Neural progenitor cell (in vitro differentiated cells): ENCODE data around the gene GTF3C6. TPM values are rescaled to one million over a fixed set of nuclear protein-coding genes. Genes with fewer than 3 reads are reported as not detected.
A peak's percentile ranks its signal among the peaks of the same experiment; 100 is the strongest.
"Not testable (repeated sequence)": the region's sequence is repeated elsewhere in the genome, so short reads cannot be mapped to it uniquely, and the experiment has no call there.

Experiments
- DNase-seq: peaks from one replicate; pipeline ENCODE4 v3.0.0-alpha.2; 2016; ENCODE audit warnings: low spot score
- H2AFZ ChIP-seq: fragments of 200-600 bp; sonication (generic); replicated peaks from 2 replicates; pipeline ENCODE4 v1.6.1; 2016; ENCODE audit warnings: antibody characterized with exemption
- H3F3A ChIP-seq: fragments of 200-600 bp; sonication (generic); 2 replicates; pipeline ENCODE4 v1.6.1; 2016; ENCODE audit warnings: antibody characterized with exemption, low read depth
- H3K27ac ChIP-seq: fragments of 200-600 bp; sonication (generic); 2 replicates; pipeline ENCODE4 v1.5.1; 2016; ENCODE audit warnings: mild to moderate bottlenecking
- H3K27me3 ChIP-seq: fragments of 200-600 bp; sonication (generic); 2 replicates; pipeline ENCODE4 v1.6.1; 2016; ENCODE audit warnings: mild to moderate bottlenecking, moderate library complexity
- H3K36me3 ChIP-seq: fragments of 200-600 bp; sonication (generic); 2 replicates; pipeline ENCODE4 v1.5.1; 2016
- H3K4me1 ChIP-seq: fragments of 200-600 bp; sonication (generic); 2 replicates; pipeline ENCODE4 v1.6.1; 2016; ENCODE audit warnings: mixed run types
- H3K4me2 ChIP-seq: fragments of 200-600 bp; sonication (generic); 2 replicates; pipeline ENCODE4 v1.6.1; 2016
- H3K4me3 ChIP-seq: fragments of 200-600 bp; sonication (generic); 2 replicates; pipeline ENCODE4 v1.5.1; 2016
- H3K79me2 ChIP-seq: fragments of 200-600 bp; sonication (generic); 2 replicates; pipeline ENCODE4 v1.6.1; 2016; ENCODE audit warnings: low read depth
- H3K9ac ChIP-seq: fragments of 200-600 bp; sonication (generic); 2 replicates; pipeline ENCODE4 v1.6.1; 2016
- H3K9me3 ChIP-seq: fragments of 200-600 bp; sonication (generic); 2 replicates; pipeline ENCODE4 v1.5.1; 2016; ENCODE audit warnings: low read depth
- H4K20me1 ChIP-seq: fragments of 200-600 bp; sonication (generic); 2 replicates; pipeline ENCODE4 v1.6.1; 2016; ENCODE audit warnings: low read depth
- H3K27ac Mint-ChIP-seq: 3 replicates; pipeline ENCODE4 v1.8.0; 2021; ENCODE audit warnings: mixed read lengths
- H3K27me3 Mint-ChIP-seq: 2 replicates; pipeline ENCODE4 v1.8.0; 2022; ENCODE audit warnings: low read depth, mild to moderate bottlenecking, inconsistent platforms, moderate library complexity, mixed read lengths; ENCODE audit not compliant: insufficient read depth
- H3K36me3 Mint-ChIP-seq: 3 replicates; pipeline ENCODE4 v1.8.0; 2021; ENCODE audit warnings: mixed read lengths
- H3K4me1 Mint-ChIP-seq: 3 replicates; pipeline ENCODE4 v1.8.0; 2021; ENCODE audit warnings: mixed read lengths
- H3K4me3 Mint-ChIP-seq: 3 replicates; pipeline ENCODE4 v1.8.0; 2021; ENCODE audit warnings: mild to moderate bottlenecking, moderate library complexity, mixed read lengths
- H3K9me3 Mint-ChIP-seq: 3 replicates; pipeline ENCODE4 v1.8.0; 2020; ENCODE audit warnings: mixed read lengths
- EZH2 ChIP-seq: fragments of 200-600 bp; sonication (generic); IDR thresholded peaks from 2 replicates; pipeline ENCODE4 v1.6.1; 2017; ENCODE audit warnings: antibody characterized with exemption, mild to moderate bottlenecking, moderate library complexity
- EZH2phosphoT487 ChIP-seq: fragments of 200-600 bp; sonication (generic); IDR thresholded peaks from 2 replicates; pipeline ENCODE4 v1.6.1; 2017; ENCODE audit warnings: antibody characterized with exemption
- total RNA-seq: library from RNA; depleted of rRNA; stranded (reverse); fragments of >200 nt; gene quantifications from 2 replicates; pipeline ENCODE4 v1.2.3, GENCODE V29; 2015; ENCODE audit warnings: low replicate concordance
- TF ChIP-seq, protein P1 (sequence below): fragments of 200-600 bp; sonication (generic); IDR thresholded peaks from 2 replicates; pipeline ENCODE4 v1.5.1; 2017; ENCODE audit warnings: antibody characterized with exemption, mild to moderate bottlenecking

Gene GTF3C6
- total RNA-seq, 1 donor from 2014 or later, result 105 TPM

DNA sequence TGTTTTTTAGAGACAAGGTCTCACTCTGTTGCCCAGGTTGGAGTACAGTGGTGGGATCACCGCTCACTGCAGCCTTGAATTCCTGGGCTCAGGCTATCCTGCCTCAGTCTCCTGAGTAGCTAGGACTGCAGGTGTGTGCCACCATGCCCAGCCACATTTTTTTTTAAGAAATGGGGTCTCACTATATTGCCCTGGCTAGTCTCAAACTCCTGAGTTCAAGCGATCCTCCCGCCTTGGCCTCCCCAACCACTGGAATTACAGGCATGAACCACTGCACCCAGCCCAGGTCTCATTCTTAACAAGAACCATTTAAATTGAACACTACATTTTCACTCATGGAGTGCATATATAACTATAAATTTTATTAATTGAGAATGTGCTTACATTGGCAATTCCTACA lies 43.8 kb downstream of the GTF3C6 start:
- peak overlapping the region; percentile 53 for H3K27ac Mint-ChIP-seq
- H3K9me3 ChIP-seq, result no peaks in the 10 kb centered on the region
- H3K36me3 ChIP-seq, result peaks cover 4% of the 10 kb centered on the region
- no peak overlapping the region for H3K4me3 Mint-ChIP-seq
- TF ChIP-seq, protein P1, sequence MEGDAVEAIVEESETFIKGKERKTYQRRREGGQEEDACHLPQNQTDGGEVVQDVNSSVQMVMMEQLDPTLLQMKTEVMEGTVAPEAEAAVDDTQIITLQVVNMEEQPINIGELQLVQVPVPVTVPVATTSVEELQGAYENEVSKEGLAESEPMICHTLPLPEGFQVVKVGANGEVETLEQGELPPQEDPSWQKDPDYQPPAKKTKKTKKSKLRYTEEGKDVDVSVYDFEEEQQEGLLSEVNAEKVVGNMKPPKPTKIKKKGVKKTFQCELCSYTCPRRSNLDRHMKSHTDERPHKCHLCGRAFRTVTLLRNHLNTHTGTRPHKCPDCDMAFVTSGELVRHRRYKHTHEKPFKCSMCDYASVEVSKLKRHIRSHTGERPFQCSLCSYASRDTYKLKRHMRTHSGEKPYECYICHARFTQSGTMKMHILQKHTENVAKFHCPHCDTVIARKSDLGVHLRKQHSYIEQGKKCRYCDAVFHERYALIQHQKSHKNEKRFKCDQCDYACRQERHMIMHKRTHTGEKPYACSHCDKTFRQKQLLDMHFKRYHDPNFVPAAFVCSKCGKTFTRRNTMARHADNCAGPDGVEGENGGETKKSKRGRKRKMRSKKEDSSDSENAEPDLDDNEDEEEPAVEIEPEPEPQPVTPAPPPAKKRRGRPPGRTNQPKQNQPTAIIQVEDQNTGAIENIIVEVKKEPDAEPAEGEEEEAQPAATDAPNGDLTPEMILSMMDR, result no peak
- TF ChIP-seq EZH2 (no peak), EZH2phosphoT487 (no peak)
- no peaks in the 10 kb centered on the region for H3K79me2 ChIP-seq
- no peak overlapping the region for H3K4me3 ChIP-seq
- H3K4me1 Mint-ChIP-seq, result no peaks in the 10 kb centered on the region
- H3K27me3 Mint-ChIP-seq, result peaks cover 5% of the 10 kb centered on the region
- no peak overlapping the region for H3K4me2 ChIP-seq
- no peaks in the 10 kb centered on the region for H3K9me3 Mint-ChIP-seq
- H3K27me3 ChIP-seq, result no peaks in the 10 kb centered on the region
- H3K27ac ChIP-seq, result no peak overlapping the region
- peaks cover 12% of the 10 kb centered on the region for H3K36me3 Mint-ChIP-seq
- H2AFZ ChIP-seq, result no peak overlapping the region
- no peak for DNase-seq
- no peaks in the 10 kb centered on the region for H4K20me1 ChIP-seq
- no peaks in the 10 kb centered on the region for H3F3A ChIP-seq
- no peaks in the 10 kb centered on the region for H3K4me1 ChIP-seq
- no peak overlapping the region for H3K9ac ChIP-seq

DNA sequence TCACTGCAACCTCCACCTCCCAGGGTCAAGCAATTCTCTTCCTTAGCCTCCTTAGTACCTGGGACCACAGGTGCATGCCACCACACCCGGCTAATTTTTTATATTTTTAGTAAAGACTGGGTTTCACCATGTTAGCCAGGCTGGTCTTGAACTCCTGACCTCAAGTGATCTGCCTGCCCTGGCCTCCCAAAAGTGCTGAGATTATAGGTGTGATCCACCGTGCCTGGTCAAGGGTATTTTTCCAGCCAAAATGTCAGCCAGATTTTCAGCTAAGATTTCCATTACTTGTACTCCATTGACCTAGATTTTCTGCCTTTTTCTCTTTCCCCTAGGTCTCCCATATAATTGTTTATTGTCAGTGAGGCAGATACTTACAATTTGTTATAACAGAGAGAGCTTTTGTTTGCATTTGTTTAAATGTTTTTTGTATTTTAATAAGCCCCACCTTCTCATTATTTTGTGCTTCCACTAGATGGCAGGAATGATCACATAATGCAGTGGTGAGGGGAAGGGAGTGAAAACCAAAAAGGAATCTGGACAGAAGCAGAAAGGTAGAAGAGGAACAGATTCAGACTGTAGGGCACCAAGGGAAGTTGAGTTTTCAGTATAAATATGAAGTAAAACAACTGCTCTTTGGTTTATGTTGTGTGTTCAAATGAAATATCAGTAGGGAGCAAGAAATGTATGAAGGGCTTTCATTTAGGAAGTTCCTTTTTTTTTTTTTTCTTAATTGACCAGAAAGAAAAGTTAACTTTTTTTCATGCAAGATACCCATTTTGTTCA lies 53.0 kb downstream of the GTF3C6 start:
- Histone ChIP-seq H3K4me3 (no peak overlapping the region), H3K4me1 (peaks cover 6% of the 10 kb centered on the region), H3K9ac (no peak overlapping the region), H2AFZ (no peak overlapping the region), H3K27ac (no peak overlapping the region), H3K27me3 (no peaks in the 10 kb centered on the region), H3K4me2 (no peak overlapping the region), H3K9me3 (no peaks in the 10 kb centered on the region), H3K36me3 (peaks cover 25% of the 10 kb centered on the region), H3K79me2 (no peaks in the 10 kb centered on the region), H4K20me1 (no peaks in the 10 kb centered on the region), H3F3A (peaks cover 15% of the 10 kb centered on the region)
- DNase-seq, result peak; percentile 48
- TF ChIP-seq, protein P1, result peak; percentile 82
- no peak for TF ChIP-seq EZH2phosphoT487
- Mint-ChIP-seq H3K27me3 (no peaks in the 10 kb centered on the region), H3K27ac (no peak overlapping the region), H3K4me3 (no peak overlapping the region), H3K36me3 (peaks cover 27% of the 10 kb centered on the region), H3K4me1 (peaks cover 11% of the 10 kb centered on the region), H3K9me3 (peaks cover 5% of the 10 kb centered on the region)

DNA sequence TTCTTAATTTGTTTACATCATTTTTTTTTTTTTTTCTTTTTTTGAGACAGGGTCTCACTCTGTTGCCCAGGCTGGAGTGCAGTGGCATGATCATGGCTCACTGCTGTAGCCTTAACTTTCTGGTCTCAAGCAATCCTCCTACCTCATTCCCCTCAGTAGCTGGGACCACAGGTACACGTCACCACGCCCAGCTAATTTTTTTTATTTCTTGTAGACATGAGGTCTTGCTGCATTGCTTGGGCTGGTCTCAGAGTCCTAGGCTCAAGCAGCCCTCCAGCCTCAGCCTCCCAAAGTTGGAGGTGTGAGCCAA lies 53.6 kb downstream of the GTF3C6 start:
- Mint-ChIP-seq H3K27ac (no peak overlapping the region), H3K4me3 (no peak overlapping the region), H3K4me1 (peaks cover 11% of the 10 kb centered on the region), H3K27me3 (no peaks in the 10 kb centered on the region), H3K36me3 (peaks cover 30% of the 10 kb centered on the region), H3K9me3 (peaks cover 8% of the 10 kb centered on the region)
- H3F3A ChIP-seq, result peaks cover 15% of the 10 kb centered on the region
- peaks cover 6% of the 10 kb centered on the region for H3K4me1 ChIP-seq
- no peak overlapping the region for H3K27ac ChIP-seq
- no peak for TF ChIP-seq EZH2phosphoT487
- TF ChIP-seq, protein P1, result no peak
- TF ChIP-seq EZH2, result no peak
- H3K9me3 ChIP-seq, result no peaks in the 10 kb centered on the region
- no peaks in the 10 kb centered on the region for H3K27me3 ChIP-seq
- no peaks in the 10 kb centered on the region for H3K79me2 ChIP-seq
- H3K36me3 ChIP-seq, result peaks cover 23% of the 10 kb centered on the region
- H3K4me3 ChIP-seq, result no peak overlapping the region
- no peak overlapping the region for H2AFZ ChIP-seq
- no peak overlapping the region for H3K4me2 ChIP-seq
- H3K9ac ChIP-seq, result no peak overlapping the region
- DNase-seq, result no peak
- no peaks in the 10 kb centered on the region for H4K20me1 ChIP-seq

DNA sequence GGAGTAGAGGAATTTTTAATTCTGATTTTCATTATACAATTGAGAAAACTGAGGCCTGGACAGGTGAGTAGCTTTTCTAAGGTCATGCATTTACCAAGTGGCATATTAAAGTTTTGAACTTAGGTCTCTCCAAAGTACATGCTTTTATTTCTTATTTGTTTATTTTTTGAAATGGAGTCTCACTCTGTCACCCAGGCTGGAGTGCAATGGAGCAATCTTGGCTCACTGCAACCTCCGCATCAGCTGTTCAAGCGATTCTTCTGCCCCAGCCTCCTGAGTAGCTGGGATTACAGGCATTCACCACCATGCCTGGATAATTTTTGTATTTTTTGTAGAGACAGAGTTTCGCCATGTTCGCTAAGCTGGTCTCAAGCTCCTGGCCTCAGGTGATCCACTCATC lies 54.0 kb downstream of the GTF3C6 start:
- H3K9me3 ChIP-seq, H3K79me2 ChIP-seq, H2AFZ ChIP-seq, H3K27me3 ChIP-seq, H3K4me3 Mint-ChIP-seq, H3K4me1 ChIP-seq, H3K27me3 Mint-ChIP-seq, H3K27ac ChIP-seq, H3K27ac Mint-ChIP-seq, H3K9me3 Mint-ChIP-seq, H3K9ac ChIP-seq, H3K4me3 ChIP-seq, H4K20me1 ChIP-seq, H3K4me2 ChIP-seq, DNase-seq: not testable (repeated sequence)
- H3K36me3 ChIP-seq, result peaks cover 20% of the 10 kb centered on the region
- H3K4me1 Mint-ChIP-seq, result peaks cover 11% of the 10 kb centered on the region
- peaks cover 15% of the 10 kb centered on the region for H3F3A ChIP-seq
- H3K36me3 Mint-ChIP-seq, result peaks cover 30% of the 10 kb centered on the region
